OCI-LY1 (cell line): ENCODE results near the gene PLEKHF1.
"Not testable (repeated sequence)": the region's sequence is repeated elsewhere in the genome, so short reads cannot be mapped to it uniquely, and the experiment has no call there.

Experiments used
- H2AFZ ChIP-seq: fragments of 200-600 bp; sonication (generic), shearing (Covaris generic); 2 replicates; pipeline ENCODE4 v1.6.0; 2014; ENCODE audit warnings: antibody characterized with exemption, mild to moderate bottlenecking, low read length
- H3F3A ChIP-seq: fragments of 200-600 bp; sonication (generic), shearing (Covaris generic); 2 replicates; pipeline ENCODE4 v1.6.0; 2014; ENCODE audit warnings: mild to moderate bottlenecking, antibody characterized with exemption, low read length, moderate library complexity; ENCODE audit not compliant: insufficient read depth
- H3K27ac ChIP-seq: fragments of 200-600 bp; sonication (generic); 2 replicates; pipeline ENCODE4 v1.5.1; 2014; ENCODE audit warnings: low read length, mixed run types, mild to moderate bottlenecking, low read depth; ENCODE audit not compliant: poor library complexity, severe bottlenecking
- H3K27me3 ChIP-seq: fragments of 200-600 bp; sonication (generic); 2 replicates; pipeline ENCODE4 v1.6.0; 2014; ENCODE audit warnings: antibody characterized with exemption, mild to moderate bottlenecking, low read length, moderate library complexity; ENCODE audit not compliant: insufficient read depth
- H3K36me3 ChIP-seq: fragments of 200-600 bp; sonication (generic); 2 replicates; pipeline ENCODE4 v1.6.1; 2014; ENCODE audit warnings: mild to moderate bottlenecking, antibody characterized with exemption, low read length, moderate library complexity, mixed read lengths; ENCODE audit not compliant: insufficient read depth
- H3K4me1 ChIP-seq: fragments of 200-600 bp; sonication (generic); 2 replicates; pipeline ENCODE4 v1.5.1; 2014; ENCODE audit warnings: mild to moderate bottlenecking, low read length, moderate library complexity; ENCODE audit not compliant: insufficient read depth, severe bottlenecking
- H3K4me2 ChIP-seq: fragments of 200-600 bp; sonication (generic), shearing (Covaris generic); 2 replicates; pipeline ENCODE4 v1.6.1; 2014; ENCODE audit warnings: low read length
- H3K4me3 ChIP-seq: fragments of 200-600 bp; sonication (generic); 2 replicates; pipeline ENCODE4 v1.5.1; 2014; ENCODE audit warnings: low read length, low read depth, mild to moderate bottlenecking, mixed read lengths; ENCODE audit not compliant: poor library complexity, severe bottlenecking
- H3K79me2 ChIP-seq: fragments of 200-600 bp; shearing (Covaris generic); 2 replicates; pipeline ENCODE4 v1.6.1; 2016; ENCODE audit warnings: mixed run types, low read length, mixed read lengths; ENCODE audit not compliant: insufficient read depth
- H3K9ac ChIP-seq: fragments of 200-600 bp; sonication (generic), shearing (Covaris generic); 2 replicates; pipeline ENCODE4 v1.6.1; 2014; ENCODE audit warnings: mild to moderate bottlenecking, low read length, mixed read lengths
- H3K9me2 ChIP-seq: fragments of 200-600 bp; sonication (generic), shearing (Covaris generic); 2 replicates; pipeline ENCODE4 v1.6.1; 2014; ENCODE audit warnings: low read depth, mild to moderate bottlenecking, low read length, mixed read lengths
- H3K9me3 ChIP-seq: fragments of 200-600 bp; shearing (Covaris generic); 2 replicates; pipeline ENCODE4 v1.6.1; 2014; ENCODE audit warnings: low read length, mixed read lengths
- H4K20me1 ChIP-seq: fragments of 200-600 bp; sonication (generic), shearing (Covaris generic); 2 replicates; pipeline ENCODE4 v1.6.0; 2016; ENCODE audit warnings: mild to moderate bottlenecking, low read length; ENCODE audit not compliant: insufficient read depth
- EZH2 ChIP-seq: fragments of 200-600 bp; sonication (generic), shearing (Covaris generic); IDR thresholded peaks from 2 replicates; pipeline ENCODE4 v1.8.0; 2017; ENCODE audit warnings: borderline replicate concordance, mixed run types, mild to moderate bottlenecking, antibody characterized with exemption, low read length, moderate library complexity, mixed read lengths
- TF ChIP-seq, protein P1 (sequence below): fragments of 200-600 bp; sonication (generic), shearing (Covaris generic); IDR thresholded peaks from 2 replicates; pipeline ENCODE4 v1.5.1; 2017; ENCODE audit warnings: mild to moderate bottlenecking, antibody characterized with exemption, low read length, moderate library complexity, mixed read lengths

The PLEKHF1 gene

DNA sequence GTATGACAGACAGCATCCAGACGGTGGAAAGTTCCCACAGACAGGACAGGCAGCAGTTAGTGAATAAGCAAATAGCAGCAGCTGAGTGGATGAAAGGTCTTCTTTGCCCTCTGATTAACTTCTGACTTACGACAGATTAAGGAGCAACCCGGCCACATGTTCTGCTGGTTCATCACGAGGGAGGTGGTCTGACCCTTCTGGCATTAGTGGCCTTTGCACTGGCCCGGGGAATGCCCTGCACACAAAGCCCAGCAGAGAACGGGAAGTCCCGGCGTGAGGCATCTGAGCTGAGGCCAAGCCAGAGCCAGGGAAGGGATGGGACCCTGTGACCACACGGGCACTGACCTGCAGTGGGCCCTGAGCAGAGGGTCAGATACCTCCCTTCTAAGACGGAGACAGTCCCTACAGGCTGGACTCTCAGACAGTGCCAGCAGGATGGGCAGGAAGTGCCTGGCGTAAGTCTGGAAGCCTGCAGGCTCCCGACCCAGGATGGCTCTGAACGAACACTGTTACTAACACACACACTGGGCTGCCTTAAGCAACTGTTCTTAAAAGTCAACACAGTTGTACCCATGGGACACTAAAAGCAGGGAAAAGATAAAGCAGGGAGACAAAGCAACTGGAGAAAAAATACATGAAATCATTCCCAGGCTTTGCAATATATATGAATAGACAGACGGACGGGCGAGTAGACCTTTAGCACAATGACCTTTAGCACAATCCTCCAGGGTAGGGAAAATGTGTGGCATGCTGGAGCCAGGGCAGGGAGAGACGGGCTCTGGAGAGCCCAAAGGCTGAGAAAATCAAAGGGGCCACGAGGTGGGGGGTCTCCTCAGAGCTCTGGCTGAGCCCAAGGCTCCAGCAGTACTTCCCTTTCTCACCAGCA is 43.5 kb downstream of the PLEKHF1 start:
- no peaks in the 10 kb centered on the region for H3K27me3 ChIP-seq
- no peak overlapping the region for H2AFZ ChIP-seq
- no peaks in the 10 kb centered on the region for H4K20me1 ChIP-seq
- no peak overlapping the region for H3K4me3 ChIP-seq
- H3K9me2 ChIP-seq, result no peaks in the 10 kb centered on the region
- no peak overlapping the region for H3K4me2 ChIP-seq
- no peak overlapping the region for H3K27ac ChIP-seq
- peaks cover 10% of the 10 kb centered on the region for H3K4me1 ChIP-seq
- H3F3A ChIP-seq, result no peaks in the 10 kb centered on the region
- H3K9ac ChIP-seq, result no peak overlapping the region
- no peaks in the 10 kb centered on the region for H3K79me2 ChIP-seq
- TF ChIP-seq EZH2, result no peak
- TF ChIP-seq, protein P1, sequence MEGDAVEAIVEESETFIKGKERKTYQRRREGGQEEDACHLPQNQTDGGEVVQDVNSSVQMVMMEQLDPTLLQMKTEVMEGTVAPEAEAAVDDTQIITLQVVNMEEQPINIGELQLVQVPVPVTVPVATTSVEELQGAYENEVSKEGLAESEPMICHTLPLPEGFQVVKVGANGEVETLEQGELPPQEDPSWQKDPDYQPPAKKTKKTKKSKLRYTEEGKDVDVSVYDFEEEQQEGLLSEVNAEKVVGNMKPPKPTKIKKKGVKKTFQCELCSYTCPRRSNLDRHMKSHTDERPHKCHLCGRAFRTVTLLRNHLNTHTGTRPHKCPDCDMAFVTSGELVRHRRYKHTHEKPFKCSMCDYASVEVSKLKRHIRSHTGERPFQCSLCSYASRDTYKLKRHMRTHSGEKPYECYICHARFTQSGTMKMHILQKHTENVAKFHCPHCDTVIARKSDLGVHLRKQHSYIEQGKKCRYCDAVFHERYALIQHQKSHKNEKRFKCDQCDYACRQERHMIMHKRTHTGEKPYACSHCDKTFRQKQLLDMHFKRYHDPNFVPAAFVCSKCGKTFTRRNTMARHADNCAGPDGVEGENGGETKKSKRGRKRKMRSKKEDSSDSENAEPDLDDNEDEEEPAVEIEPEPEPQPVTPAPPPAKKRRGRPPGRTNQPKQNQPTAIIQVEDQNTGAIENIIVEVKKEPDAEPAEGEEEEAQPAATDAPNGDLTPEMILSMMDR, result no peak
- H3K36me3 ChIP-seq, result peaks cover 9% of the 10 kb centered on the region
- H3K9me3 ChIP-seq, result no peaks in the 10 kb centered on the region

DNA sequence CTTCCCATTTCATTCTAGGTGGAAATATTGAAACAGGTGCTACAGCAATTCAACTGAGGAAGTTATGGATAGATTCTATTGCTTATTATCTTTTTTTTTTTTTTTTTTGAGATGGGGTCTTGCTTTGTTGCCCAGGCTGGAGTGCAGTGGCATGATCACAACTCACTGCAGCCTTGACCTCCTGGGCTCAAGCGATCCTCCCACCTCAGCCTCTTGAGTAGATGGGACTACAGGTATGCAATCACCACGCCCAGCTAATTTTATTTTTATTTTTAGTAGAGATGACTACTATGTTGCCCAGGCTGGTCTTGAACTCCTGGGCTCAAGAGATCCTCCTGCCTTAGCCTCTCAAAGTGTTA is 44.2 kb downstream of the PLEKHF1 start:
- H3K9ac ChIP-seq, H3K27ac ChIP-seq, H3K79me2 ChIP-seq, H3K36me3 ChIP-seq, H4K20me1 ChIP-seq, H3K4me2 ChIP-seq, H3F3A ChIP-seq, H3K9me2 ChIP-seq, H2AFZ ChIP-seq, H3K27me3 ChIP-seq, H3K4me3 ChIP-seq, H3K9me3 ChIP-seq: not testable (repeated sequence)
- H3K4me1 ChIP-seq, result peaks cover 17% of the 10 kb centered on the region

DNA sequence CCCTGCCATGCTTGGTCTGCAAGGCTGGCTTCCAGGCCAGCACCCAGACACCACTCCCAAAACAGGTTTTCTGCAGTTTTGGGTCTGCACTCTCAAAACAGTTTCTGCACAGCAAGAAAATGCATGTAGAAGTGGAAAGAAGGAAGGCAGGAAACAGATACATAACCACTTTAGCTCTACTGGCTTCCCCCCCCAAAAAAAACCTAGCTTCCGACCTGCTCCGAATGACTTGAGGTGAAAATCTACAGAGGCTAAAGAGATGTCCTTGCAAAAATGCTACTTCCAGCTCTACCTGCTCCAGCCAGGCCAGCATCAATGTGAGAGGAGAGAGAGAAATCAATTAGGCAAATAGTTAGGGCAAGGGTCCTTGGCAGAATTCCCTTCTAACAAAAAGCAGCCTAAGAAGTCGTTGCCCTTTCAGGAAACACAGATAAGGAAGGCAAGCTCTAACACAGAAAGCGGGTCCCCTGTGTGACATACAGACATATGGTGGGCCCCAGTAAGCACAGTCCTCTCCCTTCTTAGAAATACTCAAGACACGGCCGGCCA is 46.4 kb downstream of the PLEKHF1 start:
- Histone ChIP-seq H4K20me1 (no peaks in the 10 kb centered on the region), H2AFZ (no peak overlapping the region), H3K9ac (no peak overlapping the region)

More for the DNA sequence above, 46.4 kb downstream of the PLEKHF1 start:
- no peak overlapping the region for H3K4me3 ChIP-seq
- no peaks in the 10 kb centered on the region for H3K9me2 ChIP-seq
- no peaks in the 10 kb centered on the region for H3K27me3 ChIP-seq
- no peak overlapping the region for H3K27ac ChIP-seq
- H3K79me2 ChIP-seq, result no peaks in the 10 kb centered on the region
- no peaks in the 10 kb centered on the region for H3F3A ChIP-seq
- no peaks in the 10 kb centered on the region for H3K9me3 ChIP-seq
- peaks cover 25% of the 10 kb centered on the region for H3K4me1 ChIP-seq
- no peaks in the 10 kb centered on the region; the same call in 1 of the 2 replicates for H3K36me3 ChIP-seq
- TF ChIP-seq, protein P1, result no peak
- TF ChIP-seq EZH2, result no peak
- no peak overlapping the region for H3K4me2 ChIP-seq
